WTC11 (cell line): Measurements from ENCODE around the gene MAML3. TPM values are rescaled to one million over a fixed set of nuclear protein-coding genes. Genes with fewer than 3 reads are reported as not detected.

Source experiments
- ATAC-seq: fragments of 200-7000 bp; cut with Tn5 transposase; 2 replicates; pipeline ENCODE4 v1.10.0; 2021; ENCODE audit warnings: mild to moderate bottlenecking, moderate library complexity
- CTCF ChIA-PET: fragments of 300-600 bp; sonication (Branson Sonifier 250); formaldehyde crosslinking; loops from one replicate; lab custom pipeline; 2021; ENCODE audit warnings: antibody characterized with exemption; lab: Charles Lee
- POLR2A ChIA-PET: fragments of 350-600 bp; sonication (Branson Sonifier 250); formaldehyde crosslinking; loops from one replicate; lab custom pipeline; 2021; ENCODE audit warnings: antibody characterized with exemption; lab: Charles Lee
- DNase-seq: peaks from one replicate; pipeline ENCODE4 v3.0.0; 2021; ENCODE audit warnings: low spot score
- H3K27ac Mint-ChIP-seq: 2 replicates; pipeline ENCODE4 v1.8.0; 2021; ENCODE audit warnings: mixed read lengths
- H3K27me3 Mint-ChIP-seq: 2 replicates; pipeline ENCODE4 v1.8.0; 2021; ENCODE audit warnings: low read depth, mild to moderate bottlenecking, moderate library complexity, mixed read lengths
- H3K36me3 Mint-ChIP-seq: 2 replicates; pipeline ENCODE4 v1.8.0; 2021; ENCODE audit warnings: mixed read lengths
- H3K4me1 Mint-ChIP-seq: 2 replicates; pipeline ENCODE4 v1.8.0; 2022; ENCODE audit warnings: mixed read lengths
- H3K4me3 Mint-ChIP-seq: 2 replicates; pipeline ENCODE4 v1.8.0; 2021; ENCODE audit warnings: mild to moderate bottlenecking, moderate library complexity, mixed read lengths
- H3K9me3 Mint-ChIP-seq: 2 replicates; pipeline ENCODE4 v1.8.0; 2021; ENCODE audit warnings: mixed read lengths
- ERG ChIP-seq: fragments of 250-450 bp; sonication (Bioruptor Pico); IDR thresholded peaks from 2 replicates; pipeline ENCODE4 v1.8.0; 2021; ENCODE audit warnings: mild to moderate bottlenecking
- FOXP4 ChIP-seq: sonication (generic); formaldehyde crosslinking; IDR thresholded peaks from 2 replicates; pipeline ENCODE4 v1.8.0; 2022; ENCODE audit warnings: mild to moderate bottlenecking, missing genetic modification reagents
- GTF2I ChIP-seq: fragments of 250-450 bp; sonication (Bioruptor Pico); conservative IDR thresholded peaks from 2 replicates; pipeline ENCODE4 v1.4.0; 2021; ENCODE audit warnings: mild to moderate bottlenecking
- IRF2 ChIP-seq: sonication (generic); formaldehyde crosslinking; IDR thresholded peaks from 2 replicates; pipeline ENCODE4 v1.8.0; 2022; ENCODE audit warnings: low read depth, missing genetic modification reagents, borderline replicate concordance
- JUN ChIP-seq: sonication (generic); formaldehyde crosslinking; IDR thresholded peaks from 2 replicates; pipeline ENCODE4 v1.8.0; 2023; ENCODE audit warnings: mild to moderate bottlenecking, missing genetic modification reagents
- MLX ChIP-seq: sonication (generic); formaldehyde crosslinking; IDR thresholded peaks from 2 replicates; pipeline ENCODE4 v1.8.1; 2023; ENCODE audit warnings: mild to moderate bottlenecking, missing genetic modification reagents, moderate library complexity
- NFYB ChIP-seq: sonication (generic); formaldehyde crosslinking; conservative IDR thresholded peaks from 2 replicates; pipeline ENCODE4 v1.8.0; 2022; ENCODE audit warnings: low read depth, missing genetic modification reagents
- NR3C1 ChIP-seq: sonication (generic); formaldehyde crosslinking; conservative IDR thresholded peaks from 2 replicates; pipeline ENCODE4 v1.8.1; 2023; ENCODE audit warnings: low read depth, mild to moderate bottlenecking, missing genetic modification reagents
- RELA ChIP-seq: sonication (generic); formaldehyde crosslinking; IDR thresholded peaks from 2 replicates; pipeline ENCODE4 v1.8.1; 2022; ENCODE audit warnings: missing genetic modification reagents, mild to moderate bottlenecking, borderline replicate concordance
- SMAD3 ChIP-seq: sonication (generic); formaldehyde crosslinking; IDR thresholded peaks from 2 replicates; pipeline ENCODE4 v1.8.0; 2022; ENCODE audit warnings: missing genetic modification reagents, mild to moderate bottlenecking, borderline replicate concordance
- TP53 ChIP-seq: sonication (generic); formaldehyde crosslinking; IDR thresholded peaks from 2 replicates; pipeline ENCODE4 v1.8.1; 2023; ENCODE audit warnings: mild to moderate bottlenecking, missing genetic modification reagents
- ZBTB21 ChIP-seq: sonication (generic); formaldehyde crosslinking; IDR thresholded peaks from 2 replicates; pipeline ENCODE4 v1.8.1; 2023; ENCODE audit warnings: mild to moderate bottlenecking, missing genetic modification reagents, borderline replicate concordance
- ZNF121 ChIP-seq: sonication (generic); formaldehyde crosslinking; IDR thresholded peaks from 2 replicates; pipeline ENCODE4 v1.8.0; 2023; ENCODE audit warnings: missing genetic modification reagents
- ZNF396 ChIP-seq: fragments of 250-450 bp; sonication (Bioruptor Pico); IDR thresholded peaks from 2 replicates; pipeline ENCODE4 v1.8.0; 2021; ENCODE audit warnings: mild to moderate bottlenecking, moderate library complexity, borderline replicate concordance
- ZNF416 ChIP-seq: fragments of 250-450 bp; sonication (Bioruptor Pico); IDR thresholded peaks from 2 replicates; pipeline ENCODE4 v1.9.0; 2021; ENCODE audit warnings: mild to moderate bottlenecking, inconsistent platforms
- total RNA-seq: library from RNA; stranded (reverse); gene quantifications from 3 replicates; pipeline ENCODE4 v1.2.3, GENCODE V29; 2021
- TF ChIP-seq, protein P1 (sequence below): sonication (generic); formaldehyde crosslinking; IDR thresholded peaks from 2 replicates; pipeline ENCODE4 v1.8.0; 2022; ENCODE audit warnings: mild to moderate bottlenecking, missing genetic modification reagents
- TF ChIP-seq, protein P2 (sequence below): sonication (generic); formaldehyde crosslinking; IDR thresholded peaks from 2 replicates; pipeline ENCODE4 v1.8.1; 2023; ENCODE audit warnings: mild to moderate bottlenecking, missing genetic modification reagents, moderate library complexity

The MAML3 gene
- total RNA-seq, 1 experiment from 2014 or later: 7.4 TPM

DNA sequence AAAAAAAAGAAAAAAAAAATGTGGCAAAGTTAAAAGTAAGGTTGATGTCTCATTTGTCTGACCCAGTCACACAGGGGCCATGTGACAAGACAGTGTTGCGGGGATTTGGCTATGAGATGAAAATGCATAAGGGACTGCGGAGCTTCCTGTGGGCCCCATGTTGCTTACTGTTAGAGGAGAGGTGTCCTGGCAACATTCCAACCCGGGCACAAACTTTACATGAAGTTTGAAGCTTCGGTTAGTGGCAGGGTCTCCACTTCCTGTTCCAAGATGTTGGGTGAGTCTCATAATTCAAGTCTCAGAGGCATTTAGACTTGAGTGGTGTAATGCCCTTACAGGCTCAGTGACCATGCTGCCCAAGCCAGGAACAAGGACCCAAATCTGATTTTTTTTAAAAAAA is 111.3 kb downstream of the MAML3 start:
- ATAC-seq (no peak), DNase-seq (no peak)
- peaks cover 46% of the 10 kb centered on the region for H3K4me1 Mint-ChIP-seq

GRCh38 chr4:140038031-140038533 is 115.9 kb downstream of the MAML3 start:
- H3K4me3 Mint-ChIP-seq: no peak overlapping the region
- ATAC-seq (no peak), DNase-seq (no peak)
- peaks cover 27% of the 10 kb centered on the region for H3K4me1 Mint-ChIP-seq
- no peaks in the 10 kb centered on the region for H3K36me3 Mint-ChIP-seq
- TF ChIP-seq GTF2I (CRISPR knock-in tag) (no peak), IRF2 (CRISPR knock-in tag) (no peak), ZNF416 (CRISPR knock-in tag) (no peak), TP53 (CRISPR knock-in tag) (no peak), ZNF396 (CRISPR knock-in tag) (no peak), NR3C1 (no peak), JUN (CRISPR knock-in tag) (no peak), NFYB (CRISPR knock-in tag) (no peak), SMAD3 (CRISPR knock-in tag) (no peak), ZNF121 (no peak)
- TF ChIP-seq, protein P1, sequence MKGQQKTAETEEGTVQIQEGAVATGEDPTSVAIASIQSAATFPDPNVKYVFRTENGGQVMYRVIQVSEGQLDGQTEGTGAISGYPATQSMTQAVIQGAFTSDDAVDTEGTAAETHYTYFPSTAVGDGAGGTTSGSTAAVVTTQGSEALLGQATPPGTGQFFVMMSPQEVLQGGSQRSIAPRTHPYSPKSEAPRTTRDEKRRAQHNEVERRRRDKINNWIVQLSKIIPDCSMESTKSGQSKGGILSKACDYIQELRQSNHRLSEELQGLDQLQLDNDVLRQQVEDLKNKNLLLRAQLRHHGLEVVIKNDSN (CRISPR knock-in tag): no peak
- TF ChIP-seq, protein P2, sequence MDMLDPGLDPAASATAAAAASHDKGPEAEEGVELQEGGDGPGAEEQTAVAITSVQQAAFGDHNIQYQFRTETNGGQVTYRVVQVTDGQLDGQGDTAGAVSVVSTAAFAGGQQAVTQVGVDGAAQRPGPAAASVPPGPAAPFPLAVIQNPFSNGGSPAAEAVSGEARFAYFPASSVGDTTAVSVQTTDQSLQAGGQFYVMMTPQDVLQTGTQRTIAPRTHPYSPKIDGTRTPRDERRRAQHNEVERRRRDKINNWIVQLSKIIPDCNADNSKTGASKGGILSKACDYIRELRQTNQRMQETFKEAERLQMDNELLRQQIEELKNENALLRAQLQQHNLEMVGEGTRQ: no peak
- H3K27ac Mint-ChIP-seq: no peak overlapping the region; the same call in 1 of the 2 replicates
- ChIA-PET CTCF (interaction anchor here (0.6 kb wide), 1 partner anchor 1641 kb away, joined by 3 read pairs; no protein-coding TSS in a partner anchor), POLR2A (interaction anchor here (0.6 kb wide), 2 partner anchors 45 to 163 kb away, joined by 3 read pairs; no protein-coding TSS in a partner anchor)
- no peaks in the 10 kb centered on the region for H3K9me3 Mint-ChIP-seq
- no peaks in the 10 kb centered on the region for H3K27me3 Mint-ChIP-seq

More for the DNA sequence above, 111.3 kb downstream of the MAML3 start:
- H3K27ac Mint-ChIP-seq: no peak overlapping the region
- POLR2A ChIA-PET: no interaction called here
- H3K9me3 Mint-ChIP-seq: no peaks in the 10 kb centered on the region
- TF ChIP-seq IRF2 (CRISPR knock-in tag): no peak
- no peak for TF ChIP-seq ZBTB21 (CRISPR knock-in tag)
- TF ChIP-seq RELA: no peak
- TF ChIP-seq NR3C1: no peak
- TF ChIP-seq MLX (CRISPR knock-in tag): no peak
- TF ChIP-seq FOXP4 (CRISPR knock-in tag): no peak
- TF ChIP-seq ERG (CRISPR knock-in tag): no peak
- no peak for TF ChIP-seq ZNF416 (CRISPR knock-in tag)
- no peaks in the 10 kb centered on the region for H3K36me3 Mint-ChIP-seq
- no peaks in the 10 kb centered on the region for H3K27me3 Mint-ChIP-seq
- CTCF ChIA-PET: interaction anchor here (0.6 kb wide), 1 partner anchor 30 kb away, joined by 3 read pairs; no protein-coding TSS in a partner anchor
- H3K4me3 Mint-ChIP-seq: no peak overlapping the region
